Measurements from ENCODE around the gene LMAN2.
"Not testable (repeated sequence)": the region's sequence is repeated elsewhere in the genome, so short reads cannot be mapped to it uniquely, and the experiment has no call there.

Gene LMAN2

DNA sequence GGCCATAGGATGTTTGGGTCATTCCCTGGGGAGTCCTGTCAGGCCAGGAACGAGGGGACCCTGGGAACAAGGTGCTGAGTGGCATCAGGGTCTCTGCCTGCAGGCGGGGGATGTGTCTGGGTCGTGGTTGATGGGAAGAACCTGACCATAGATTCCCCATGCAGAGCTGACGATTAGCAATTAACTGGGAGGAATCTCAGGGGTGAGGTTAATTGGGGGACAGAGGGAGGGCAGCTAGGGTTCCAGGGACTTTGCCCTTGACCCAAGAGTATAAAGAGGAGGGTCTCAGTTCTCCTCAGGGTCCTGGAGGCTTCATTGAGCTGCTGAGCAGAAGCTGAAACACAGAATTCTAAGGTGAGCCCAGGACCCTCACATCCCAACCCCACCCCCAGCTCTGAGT lies 32.7 kb upstream of the LMAN2 start, which contains the start of gene SLC34A1:
Gene SLC34A1 (plus strand): TSS at position 301 of the 400 bp plus-strand sequence. CDS start 1,308 bp downstream, outside the sequence.
- Histone ChIP-seq H3K27me3 (peaks cover 0 to 10% (median 0%) of the 10 kb centered on the region in 11 experiments; a peak in 1 of 22 replicates), H3K9ac (no peak within 1 kb of the TSS; a peak in 1 of 22 replicates), H3K9me3 (replicated peaks in 1 of 11) (no peaks in the 10 kb centered on the region), H3K36me3 (no peaks in the 10 kb centered on the region), H3K27ac (no peak within 1 kb of the TSS), H3K4me3 (no peak within 1 kb of the TSS), H3K4me1 (peaks cover 35 to 82% (median 74%) of the 10 kb centered on the region in 10 experiments), H4K20me1 (peaks cover 0 to 4% (median 0%) of the 10 kb centered on the region in 11 experiments; a peak in 2 of 22 replicates), H3K4me2 (peak within 1 kb of the TSS in 9 of 11 experiments; percentile 16 to 93 (median 69); a peak in 10 of 22 replicates)
- no peak for TF ChIP-seq Cebpa-rat (IDR thresholded peaks at IDR 0.05)

DNA sequence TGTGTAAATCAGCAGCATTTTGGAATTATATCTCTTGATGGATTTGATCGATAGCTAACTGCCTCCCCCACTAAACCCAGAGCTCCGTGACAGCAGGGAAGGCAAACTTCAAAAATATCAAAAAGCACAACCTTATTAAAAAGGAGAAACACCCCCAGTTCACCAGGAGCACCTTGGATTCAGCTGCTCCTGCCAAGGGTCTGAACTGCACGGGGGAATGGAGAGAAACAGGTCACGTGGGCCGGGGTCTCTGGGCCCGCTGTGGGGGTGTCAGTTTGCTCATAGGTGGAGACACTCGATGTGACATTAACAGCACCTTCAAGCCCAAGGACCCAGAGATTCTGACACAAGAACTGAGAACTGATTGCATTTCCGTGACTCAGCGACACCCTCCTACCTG lies 31.7 kb upstream of the LMAN2 start:
- H3K4me3 ChIP-seq, result no peak overlapping the region
- H3K4me2 ChIP-seq, result peak overlapping the region in 8 of 11 experiments; percentile 28 to 70 (median 48); a peak in 13 of 22 replicates

DNA sequence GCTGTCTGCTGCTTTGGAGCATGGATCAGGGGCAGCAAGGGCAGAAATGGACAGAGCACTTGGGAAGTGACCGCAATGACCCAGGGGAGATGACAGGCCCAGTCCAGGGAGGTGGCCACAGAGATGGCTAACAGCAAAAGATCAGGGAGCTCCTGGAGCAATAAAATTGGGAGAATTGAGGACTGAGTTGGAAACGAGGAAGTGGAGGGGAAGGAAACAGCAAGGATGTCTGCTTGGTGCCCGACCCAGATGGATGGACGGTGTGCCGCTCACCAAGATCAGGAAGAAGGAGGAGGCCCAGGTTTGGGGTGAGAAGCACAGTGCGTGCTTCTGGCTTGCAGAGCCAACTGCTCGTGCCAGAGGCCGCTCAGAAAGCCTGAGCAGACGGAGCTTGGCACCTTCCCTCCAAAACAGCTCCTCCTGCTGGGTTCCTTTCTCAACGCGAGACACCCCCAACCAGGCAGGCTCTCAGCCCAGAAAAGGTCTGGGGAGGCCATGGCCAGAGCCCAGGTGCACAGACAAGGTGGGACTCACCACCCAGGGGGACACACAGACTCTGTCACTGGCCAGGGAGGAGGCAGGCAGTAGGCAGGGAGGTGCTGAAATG lies 31.1 kb upstream of the LMAN2 start:
- Histone ChIP-seq H3K4me2 (peak overlapping the region; percentile 13 to 70 (median 46); a peak in 21 of 22 replicates), H3K9ac (0 out of 22 replicates have a peak overlapping the region, but pooled peaks of 2 of the 11 experiments have one; percentile 9 to 11), H3K4me3 (no peak overlapping the region), H3K27me3 (peaks cover 0 to 10% (median 0%) of the 10 kb centered on the region in 11 experiments; a peak in 1 of 22 replicates), H3K4me1 (peaks cover 23 to 67% (median 59%) of the 10 kb centered on the region in 10 experiments), H3K27ac (no peak overlapping the region), H3K36me3 (no peaks in the 10 kb centered on the region), H3K9me3 (replicated peaks in 1 of 11) (no peaks in the 10 kb centered on the region), H4K20me1 (no peaks in the 10 kb centered on the region; a peak in 2 of 22 replicates)
- no peak for TF ChIP-seq Cebpa-rat (IDR thresholded peaks at IDR 0.05)

More for the DNA sequence above, 31.7 kb upstream of the LMAN2 start:
- no peak overlapping the region for H3K27ac ChIP-seq
- H3K36me3 ChIP-seq, result no peaks in the 10 kb centered on the region
- TF ChIP-seq Cebpa-rat (IDR thresholded peaks at IDR 0.05), result no peak
- H3K27me3 ChIP-seq, result peaks cover 0 to 10% (median 0%) of the 10 kb centered on the region in 11 experiments; a peak in 1 of 22 replicates
- H3K9ac ChIP-seq, result no peak overlapping the region
- no peaks in the 10 kb centered on the region; a peak in 2 of 22 replicates for H4K20me1 ChIP-seq
- no peaks in the 10 kb centered on the region for H3K9me3 ChIP-seq (replicated peaks in 1 of 11)
- H3K4me1 ChIP-seq, result peaks cover 28 to 73% (median 65%) of the 10 kb centered on the region in 10 experiments

- Histone ChIP-seq H3K27ac (no peak overlapping the region), H3K36me3 (no peaks in the 10 kb centered on the region), H3K9me3 (replicated peaks in 1 of 11) (no peaks in the 10 kb centered on the region), H3K4me1 (peaks cover 20 to 55% (median 44%) of the 10 kb centered on the region in 10 experiments), H3K9ac (no peak overlapping the region), H3K27me3 (peaks cover 0 to 5% (median 0%) of the 10 kb centered on the region in 11 experiments; a peak in 1 of 22 replicates), H3K4me2 (0 out of 22 replicates have a peak overlapping the region, but pooled peaks of 1 of the 11 experiments have one; percentile 9), H3K4me3 (no peak overlapping the region), H4K20me1 (no peaks in the 10 kb centered on the region; a peak in 2 of 22 replicates)
- no peak for TF ChIP-seq Cebpa-rat (IDR thresholded peaks at IDR 0.05)
Measured at GRCh38 chr5:177380805-177381126, 29.3 kb upstream of the LMAN2 start.

DNA sequence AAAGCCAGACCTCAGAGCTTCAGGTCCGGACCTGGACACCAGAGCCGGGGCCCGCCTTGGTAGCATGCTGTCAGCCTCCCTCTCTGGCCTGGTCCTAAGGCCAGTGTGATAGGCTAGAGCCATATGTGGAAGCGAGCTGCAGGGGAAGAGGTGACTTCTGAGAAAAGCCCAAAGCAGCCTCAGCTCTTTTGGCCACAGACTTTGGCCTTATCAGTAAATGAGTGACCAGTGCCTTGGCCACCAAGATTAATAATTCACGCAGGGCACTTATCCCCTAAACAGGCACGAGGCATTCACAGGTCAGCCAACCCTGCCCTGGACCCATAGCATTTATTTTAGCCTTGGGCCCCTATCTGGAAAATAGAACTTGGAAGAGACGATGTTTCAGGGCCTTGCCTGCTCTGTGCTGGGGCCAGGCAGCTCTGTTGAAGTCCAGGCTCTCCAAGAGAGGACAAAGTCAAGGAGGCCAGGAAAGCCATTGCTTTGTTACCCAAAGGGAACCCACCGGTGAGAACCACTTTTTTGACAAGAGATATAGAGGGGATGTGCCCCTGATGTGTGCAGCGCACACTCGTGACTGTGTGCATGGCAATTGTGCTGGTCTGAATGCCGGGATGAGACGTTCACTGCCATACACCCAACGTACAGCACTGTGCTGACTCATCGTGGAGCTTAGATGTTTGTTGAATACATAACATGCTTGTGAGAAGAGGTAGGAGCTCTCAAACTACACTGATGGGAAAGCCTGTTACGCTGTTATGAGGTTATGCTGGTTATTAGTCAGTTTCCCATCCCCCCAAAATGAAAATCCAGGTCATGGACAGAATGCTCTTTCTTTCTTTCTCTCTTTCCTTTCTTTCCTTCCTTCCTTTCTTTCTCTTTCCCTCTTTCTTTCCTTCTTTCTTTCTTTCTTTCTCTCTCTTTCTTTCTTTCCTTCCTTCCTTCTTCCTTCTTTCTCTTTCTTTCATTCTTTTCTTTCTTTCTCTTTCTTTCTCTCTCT lies 27.7 kb upstream of the LMAN2 start:
- Histone ChIP-seq H3K9ac (no peak overlapping the region), H3K4me3 (no peak overlapping the region), H3K27me3 (peaks cover 0 to 4% (median 0%) of the 10 kb centered on the region in 11 experiments; a peak in 1 of 22 replicates), H3K36me3 (0 out of 22 replicates have a peak, but pooled peaks cover 0 to under 1% (median 0%) of the 10 kb centered on the region in 11 experiments), H3K27ac (peak overlapping the region in 6 of 11 experiments; percentile 4 to 55 (median 22); a peak in 7 of 22 replicates), H4K20me1 (no peaks in the 10 kb centered on the region; a peak in 1 of 22 replicates), H3K9me3 (replicated peaks in 1 of 11) (no peaks in the 10 kb centered on the region), H3K4me1 (peaks cover 13 to 57% (median 39%) of the 10 kb centered on the region in 10 experiments), H3K4me2 (peak overlapping the region in 8 of 11 experiments; percentile 3 to 42 (median 29); a peak in 9 of 22 replicates)
- TF ChIP-seq Cebpa-rat (IDR thresholded peaks at IDR 0.05), result no peak

DNA sequence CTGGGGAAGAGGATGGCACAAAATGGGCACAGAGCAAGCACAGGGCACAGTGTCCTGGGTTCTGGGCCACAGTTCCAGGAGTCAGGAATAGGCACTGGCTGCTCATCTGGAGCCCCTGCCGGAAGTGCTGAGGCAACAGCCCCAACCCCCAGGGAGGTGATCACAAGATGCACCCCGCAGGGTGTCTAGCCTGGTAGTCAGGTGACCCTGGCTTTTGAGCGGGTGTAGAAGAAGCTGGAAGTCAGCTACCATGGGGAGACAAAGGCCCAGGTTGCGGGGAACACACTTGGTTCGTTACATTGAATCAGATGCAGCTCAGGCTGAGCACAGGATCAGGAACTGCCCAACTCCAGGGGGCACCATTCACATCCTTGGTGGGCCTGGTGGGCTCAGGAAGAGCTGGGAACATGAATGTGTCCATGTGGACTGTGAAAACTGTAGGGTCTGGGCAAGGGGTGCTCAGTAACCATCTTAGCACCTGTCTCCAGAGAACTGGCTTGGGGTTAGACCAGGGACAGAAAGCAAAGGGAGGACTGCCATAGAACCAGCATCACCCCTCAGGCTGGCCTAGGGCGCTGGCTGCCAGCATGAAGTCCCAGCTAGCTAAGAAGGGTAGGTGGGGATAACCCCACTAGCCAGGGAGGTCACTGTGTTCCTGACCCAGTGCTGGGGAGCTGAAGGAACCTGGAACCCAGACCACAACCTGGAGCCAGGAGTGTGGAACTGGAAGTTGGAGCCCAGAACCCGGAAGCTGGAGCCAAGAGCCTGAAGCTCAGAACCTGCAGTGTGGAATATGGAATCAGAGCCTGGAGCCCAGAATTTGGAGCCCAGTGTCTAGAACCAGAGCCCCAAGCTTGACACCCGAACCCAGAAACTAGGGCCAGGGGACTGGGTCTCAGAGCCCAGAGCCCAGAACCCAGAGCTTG lies 26.6 kb upstream of the LMAN2 start:
- Histone ChIP-seq H3K27me3 (no peaks in the 10 kb centered on the region), H3K27ac (peak overlapping the region in 2 of 11 experiments; percentile 19 to 55; a peak in 3 of 22 replicates), H3K9ac (no peak overlapping the region), H4K20me1 (no peaks in the 10 kb centered on the region), H3K4me1 (peaks cover 13 to 64% (median 42%) of the 10 kb centered on the region in 10 experiments), H3K36me3 (peaks cover 0 to 11% (median 0%) of the 10 kb centered on the region in 11 experiments; a peak in 1 of 22 replicates), H3K4me3 (no peak overlapping the region), H3K9me3 (replicated peaks in 1 of 11) (no peaks in the 10 kb centered on the region), H3K4me2 (no peak overlapping the region)
- no peak for TF ChIP-seq Cebpa-rat (IDR thresholded peaks at IDR 0.05)

DNA sequence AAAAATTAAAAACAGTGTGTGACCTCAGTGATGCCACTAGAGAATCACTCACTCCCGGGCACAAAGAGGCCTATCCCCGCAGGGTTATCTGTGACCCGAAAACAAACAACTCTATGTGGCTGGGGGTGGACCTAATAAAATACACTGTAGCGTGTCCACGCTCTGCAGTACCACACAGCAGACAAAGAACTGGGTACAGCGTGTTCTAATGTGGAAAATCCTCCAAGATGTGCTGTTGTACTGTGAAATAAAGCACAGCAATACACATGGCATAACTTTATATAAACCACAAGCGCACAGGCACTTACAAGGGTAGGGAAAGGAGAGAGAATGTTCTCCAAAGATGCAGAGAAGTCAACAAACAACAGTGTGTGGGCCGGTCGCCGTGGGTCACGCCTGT lies 24.6 kb upstream of the LMAN2 start:
- no peak overlapping the region for H3K9ac ChIP-seq
- H3K4me2 ChIP-seq, result peak overlapping the region in 5 of 11 experiments; percentile 1 to 23 (median 16); a peak in 5 of 22 replicates
- TF ChIP-seq Cebpa-rat (IDR thresholded peaks at IDR 0.05), result no peak

DNA sequence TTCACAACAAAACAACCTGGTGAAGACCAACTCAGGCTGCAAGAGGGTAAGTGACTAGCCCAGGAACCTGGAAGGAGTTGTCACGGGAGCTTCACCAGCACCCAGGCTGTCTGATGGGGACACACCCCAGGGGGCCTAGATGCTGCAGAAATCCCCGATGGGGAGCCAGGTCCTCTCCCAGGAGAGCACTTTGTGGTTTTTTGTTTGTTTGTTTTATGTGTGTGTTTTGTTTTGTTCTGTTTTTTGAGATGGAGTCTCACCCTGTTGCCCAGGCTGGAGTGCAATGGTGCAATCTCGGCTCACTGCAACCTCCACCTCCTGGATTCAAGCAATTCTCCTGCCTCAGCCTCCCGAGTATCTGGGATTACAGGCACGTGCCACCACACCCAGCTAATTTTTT lies 24.0 kb upstream of the LMAN2 start:
- not testable (repeated sequence) for H3K27ac ChIP-seq; H3K27me3 ChIP-seq; H3K4me3 ChIP-seq; H4K20me1 ChIP-seq; H3K9ac ChIP-seq; H3K9me3 ChIP-seq (replicated peaks in 1 of 11)
- peaks cover 0 to 16% (median 0%) of the 10 kb centered on the region in 11 experiments; a peak in 2 of 22 replicates for H3K36me3 ChIP-seq
- peaks cover 28 to 60% (median 45%) of the 10 kb centered on the region in 10 experiments for H3K4me1 ChIP-seq
- peak overlapping the region in 4 of 11 experiments; percentile 1 to 23 (median 16); a peak in 3 of 22 replicates for H3K4me2 ChIP-seq

More for the DNA sequence above, 24.6 kb upstream of the LMAN2 start:
- H4K20me1 ChIP-seq, result no peaks in the 10 kb centered on the region
- no peak overlapping the region for H3K27ac ChIP-seq
- H3K4me1 ChIP-seq, result peaks cover 27 to 64% (median 46%) of the 10 kb centered on the region in 10 experiments
- H3K36me3 ChIP-seq, result peaks cover 0 to 16% (median 0%) of the 10 kb centered on the region in 11 experiments; a peak in 2 of 22 replicates
- no peaks in the 10 kb centered on the region for H3K27me3 ChIP-seq
- H3K4me3 ChIP-seq, result no peak overlapping the region
- H3K9me3 ChIP-seq (replicated peaks in 1 of 11), result no peaks in the 10 kb centered on the region
